Activated CD4-positive, alpha-beta T cell treated with anti-CD3 and anti-CD28 coated beads for 36 hours (primary cell): ENCODE results near the gene CFAP65. TPM values are rescaled to one million over a fixed set of nuclear protein-coding genes. Genes with fewer than 3 reads are reported as not detected.

Experiments used
- ATAC-seq: fragments of 200-7000 bp; cut with Tn5 transposase; one replicate; pipeline ENCODE4 v1.10.0; 2021; ENCODE audit warnings: mild to moderate bottlenecking, moderate library complexity
- CTCF ChIA-PET: fragments of 350-600 bp; sonication (Branson Sonifier 250); formaldehyde crosslinking; loops from one replicate; lab custom pipeline; 2021; ENCODE audit warnings: antibody characterized with exemption; lab: Charles Lee
- POLR2A ChIA-PET: fragments of 350-600 bp; sonication (Branson Sonifier 250); formaldehyde crosslinking; loops from one replicate; lab custom pipeline; 2021; ENCODE audit warnings: antibody characterized with exemption, inconsistent platforms; lab: Charles Lee
- DNase-seq: peaks from one replicate; pipeline ENCODE4 v3.0.0-alpha.2; 2020
- H3K27ac Mint-ChIP-seq: one replicate; pipeline ENCODE4 v1.8.0; 2021; ENCODE audit warnings: mixed read lengths
- H3K27me3 Mint-ChIP-seq: one replicate; pipeline ENCODE4 v1.8.0; 2021; ENCODE audit warnings: mixed read lengths
- H3K36me3 Mint-ChIP-seq: one replicate; pipeline ENCODE4 v1.8.0; 2021; ENCODE audit warnings: low read depth, mixed read lengths
- H3K4me1 Mint-ChIP-seq: one replicate; pipeline ENCODE4 v1.8.0; 2021; ENCODE audit warnings: mixed read lengths
- H3K4me3 Mint-ChIP-seq: one replicate; pipeline ENCODE4 v1.8.0; 2021; ENCODE audit warnings: mild to moderate bottlenecking, moderate library complexity, mixed read lengths
- H3K9me3 Mint-ChIP-seq: one replicate; pipeline ENCODE4 v1.8.0; 2021; ENCODE audit warnings: low read depth, mixed read lengths
- intact Hi-C, 2 experiments: fragments of 100-400 bp; cut with DNase I in 1 of 2; cut with micrococcal nuclease in 1 of 2; formaldehyde crosslinking; loops; one replicate each; pipeline versions ENCODE4 v1.14.2 to v1.15.1; 2022 to 2024; cut with DNase I, micrococcal nuclease
- total RNA-seq, 2 experiments: library from RNA; stranded (reverse); gene quantifications; one replicate each; pipeline ENCODE4 v1.2.3, GENCODE V29; 2021

The CFAP65 gene
- total RNA-seq, 2 experiments from 2014 or later: not detected

DNA sequence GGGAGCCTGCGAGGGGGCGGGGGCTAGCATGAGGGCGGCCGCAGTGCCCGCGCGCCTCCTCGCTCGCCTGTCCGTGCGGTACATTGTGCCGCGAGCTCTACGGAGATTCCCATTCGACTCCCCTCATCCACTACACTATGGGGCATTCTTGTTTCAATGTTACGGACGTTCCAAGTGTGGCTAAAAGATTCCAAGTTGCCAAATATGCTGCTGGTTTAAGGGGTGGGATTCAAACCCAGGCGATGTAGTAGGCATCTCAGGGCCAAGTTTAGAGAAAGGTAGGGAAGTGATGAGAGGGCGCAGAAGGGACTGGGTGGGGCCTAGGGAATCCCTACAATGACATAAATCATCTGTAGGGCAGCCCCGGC is 38.1 kb downstream of the CFAP65 start:
- Mint-ChIP-seq H3K36me3 (no peaks in the 10 kb centered on the region), H3K27ac (no peak overlapping the region), H3K9me3 (no peaks in the 10 kb centered on the region), H3K4me3 (no peak overlapping the region), H3K4me1 (peaks cover 14% of the 10 kb centered on the region), H3K27me3 (peaks cover 67% of the 10 kb centered on the region)
- intact Hi-C loops: loop anchor here in 1 of 2 experiments (2.0 kb wide), 1 partner anchor 150 kb away; no protein-coding TSS in a partner anchor
- no peak for DNase-seq
- no peak for ATAC-seq
- CTCF ChIA-PET: interaction anchor here (0.6 to 4.1 kb wide), 6 partner anchors 8 to 140 kb away, joined by 3 to 20 read pairs (median 4); no protein-coding TSS in a partner anchor
- POLR2A ChIA-PET: interaction anchor here (0.6 kb wide), 1 partner anchor 208 kb away, joined by 5 read pairs; no protein-coding TSS in a partner anchor

DNA sequence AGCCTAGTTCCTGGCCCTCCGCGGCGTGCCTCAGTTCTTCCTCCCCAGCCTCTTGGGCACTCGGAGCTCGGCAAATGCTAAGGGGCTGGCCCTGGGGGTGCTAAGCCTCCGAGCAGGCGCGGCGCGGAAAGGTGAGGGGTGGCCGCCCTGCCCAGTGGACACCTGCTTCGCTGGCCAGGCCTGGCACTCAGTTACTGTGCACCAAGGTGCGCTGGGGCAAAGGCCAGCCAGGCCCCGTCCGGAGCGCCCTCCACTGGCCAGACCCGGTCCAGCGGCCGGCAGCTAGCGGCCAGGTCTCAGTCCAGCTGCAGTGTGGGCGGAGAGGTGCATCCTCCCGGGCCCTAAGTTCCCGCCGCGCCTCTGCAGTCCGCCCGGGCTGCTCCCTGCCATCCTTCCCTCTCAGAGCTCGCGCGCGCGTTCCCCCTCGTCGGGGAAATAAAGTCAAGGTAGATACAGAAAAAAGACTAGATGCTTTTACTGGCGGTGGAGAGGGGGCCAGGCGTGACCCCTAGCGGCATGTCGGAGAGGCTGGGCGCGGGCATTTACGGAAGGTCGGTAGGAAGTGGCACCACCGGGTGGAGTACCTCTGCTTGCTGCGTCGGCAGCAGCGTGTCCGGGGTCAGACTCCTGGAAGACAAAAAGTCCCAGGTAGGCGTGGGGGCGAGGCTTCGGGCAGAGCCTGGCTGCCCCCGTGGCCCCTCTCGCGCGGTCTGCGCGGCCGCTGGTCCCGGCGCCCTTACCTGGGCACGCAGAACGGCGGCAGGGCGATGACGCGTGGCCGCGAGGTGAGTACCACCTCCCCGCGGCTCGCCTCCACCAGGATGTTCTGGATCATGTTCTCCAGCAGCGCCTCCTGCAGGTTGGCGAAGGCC is 38.7 kb downstream of the CFAP65 start:
- POLR2A ChIA-PET: no interaction called here
- ATAC-seq (peak; percentile 67), DNase-seq (peak; percentile 83)
- peaks cover 14% of the 10 kb centered on the region for H3K4me1 Mint-ChIP-seq
- peak overlapping the region; percentile 14 for H3K4me3 Mint-ChIP-seq
- peaks cover 69% of the 10 kb centered on the region for H3K27me3 Mint-ChIP-seq
- no peak overlapping the region for H3K27ac Mint-ChIP-seq
- no peaks in the 10 kb centered on the region for H3K36me3 Mint-ChIP-seq
- intact Hi-C loops: loop anchor here in 1 of 2 experiments (1.0 to 2.0 kb wide), 2 partner anchors 22 to 150 kb away; no protein-coding TSS in a partner anchor
- no peaks in the 10 kb centered on the region for H3K9me3 Mint-ChIP-seq
- CTCF ChIA-PET: interaction anchor here (0.5 to 4.1 kb wide), 11 partner anchors 12 to 641 kb away, joined by 3 to 19 read pairs (median 3); no protein-coding TSS in a partner anchor

DNA sequence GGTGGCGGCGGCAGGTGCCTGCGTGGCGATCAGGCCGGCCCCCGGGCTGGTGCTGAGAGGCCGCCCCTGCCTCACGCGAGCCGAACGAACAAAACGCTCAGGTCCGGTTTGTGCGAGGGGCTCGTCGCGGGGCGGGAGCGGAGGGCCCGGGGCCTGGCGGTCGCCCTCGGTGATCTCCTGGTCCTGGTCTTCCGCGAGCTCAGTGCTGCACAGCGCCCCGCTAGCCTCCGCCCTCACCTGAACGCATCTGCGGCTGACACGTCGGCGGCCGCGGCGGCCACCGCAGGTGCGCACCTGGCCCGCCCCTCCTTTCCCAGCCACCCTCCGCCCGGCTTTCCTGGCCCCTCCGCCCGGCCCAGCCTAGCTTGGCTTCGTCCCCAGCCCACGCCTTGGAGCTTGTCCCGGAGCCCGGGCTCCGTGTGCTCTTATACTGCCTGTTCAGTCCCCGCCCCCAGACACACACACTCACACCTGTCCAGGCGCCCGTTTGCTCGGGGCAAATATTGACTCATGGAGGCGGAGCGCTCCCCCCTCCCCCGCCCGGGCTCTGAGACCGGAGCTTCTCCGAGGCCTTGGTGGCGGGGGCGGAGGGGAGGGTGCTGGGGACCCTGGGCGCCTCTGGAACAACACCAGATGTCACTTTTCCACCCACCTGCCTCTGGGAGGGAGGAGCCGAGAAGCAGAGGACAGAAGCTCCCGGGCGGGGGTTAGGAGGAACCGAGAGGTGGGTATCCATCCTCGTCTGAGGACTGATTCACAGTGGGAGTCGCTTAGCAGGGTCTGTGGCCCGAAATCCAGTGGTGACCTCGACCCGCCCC is 39.5 kb downstream of the CFAP65 start:
- H3K36me3 Mint-ChIP-seq: no peaks in the 10 kb centered on the region
- DNase-seq (peak; percentile 80), ATAC-seq (peak; percentile 70)
- no peak overlapping the region for H3K4me3 Mint-ChIP-seq
- CTCF ChIA-PET: interaction anchor here (0.5 to 1.5 kb wide), 11 partner anchors 11 to 600 kb away, joined by 3 to 6 read pairs (median 3); no protein-coding TSS in a partner anchor
- no peaks in the 10 kb centered on the region for H3K9me3 Mint-ChIP-seq
- H3K4me1 Mint-ChIP-seq: peaks cover 14% of the 10 kb centered on the region
- no peak overlapping the region for H3K27ac Mint-ChIP-seq
- intact Hi-C loops: loop anchor here in 1 of 2 experiments (1.0 to 2.0 kb wide), 2 partner anchors 21 to 149 kb away; no protein-coding TSS in a partner anchor
- H3K27me3 Mint-ChIP-seq: peaks cover 70% of the 10 kb centered on the region
- POLR2A ChIA-PET: no interaction called here

DNA sequence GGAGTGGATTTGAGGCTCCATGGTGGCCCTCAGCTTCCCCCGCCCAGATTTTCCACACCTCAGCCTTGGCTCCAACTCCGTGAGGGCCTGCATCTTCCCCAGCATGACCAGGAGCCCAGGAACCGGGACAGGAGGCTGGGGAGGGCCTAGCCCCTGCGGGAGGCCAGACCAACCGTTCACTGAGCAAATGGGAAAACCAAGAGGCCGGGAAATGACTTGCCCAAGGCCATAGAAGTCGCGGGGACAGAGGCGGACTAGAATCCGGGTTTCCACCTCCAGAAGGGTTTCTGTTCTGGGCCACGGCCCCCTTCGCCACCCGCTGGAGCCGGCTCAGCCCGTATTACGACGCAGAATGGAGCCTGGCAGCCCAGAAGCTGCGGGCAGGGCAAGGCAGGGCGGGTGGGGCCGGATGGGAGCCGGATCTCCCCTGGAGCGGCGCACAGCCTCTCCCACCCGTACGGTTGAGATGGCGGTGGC is 40.2 kb downstream of the CFAP65 start:
- no peak for ATAC-seq

DNA sequence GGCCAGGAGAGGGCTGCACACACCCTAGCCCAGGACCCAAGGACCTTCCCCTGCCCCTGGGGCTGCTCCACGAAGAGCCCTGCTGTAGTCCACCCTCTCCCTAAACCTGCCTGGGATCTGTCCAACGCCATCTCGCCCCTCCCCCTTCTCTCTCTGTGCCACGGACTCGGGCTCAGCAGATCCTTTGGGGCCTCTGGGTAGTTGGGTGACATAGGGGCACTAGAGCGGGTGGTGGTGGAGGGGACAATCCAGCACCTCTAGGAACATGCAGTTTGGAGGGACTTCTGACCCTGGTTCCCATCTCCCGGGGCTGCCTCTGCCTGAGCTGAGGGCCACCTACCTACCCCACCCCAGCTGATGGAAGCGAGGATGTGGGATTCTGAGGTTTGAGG is 40.8 kb downstream of the CFAP65 start:
- ATAC-seq (no peak), DNase-seq (no peak)
- ChIA-PET POLR2A (no interaction called here), CTCF (no interaction called here)
- H3K36me3 Mint-ChIP-seq: no peaks in the 10 kb centered on the region
- no peak overlapping the region for H3K4me3 Mint-ChIP-seq
- H3K27ac Mint-ChIP-seq: no peak overlapping the region
- H3K9me3 Mint-ChIP-seq: no peaks in the 10 kb centered on the region
- H3K27me3 Mint-ChIP-seq: peaks cover 72% of the 10 kb centered on the region
- intact Hi-C loops: no loop called here
- peaks cover 14% of the 10 kb centered on the region for H3K4me1 Mint-ChIP-seq

More for the DNA sequence above, 40.2 kb downstream of the CFAP65 start:
- peaks cover 71% of the 10 kb centered on the region for H3K27me3 Mint-ChIP-seq
- no peaks in the 10 kb centered on the region for H3K9me3 Mint-ChIP-seq
- DNase-seq: no peak
- POLR2A ChIA-PET: no interaction called here
- H3K36me3 Mint-ChIP-seq: no peaks in the 10 kb centered on the region
- no peak overlapping the region for H3K27ac Mint-ChIP-seq
- CTCF ChIA-PET: interaction anchor here (0.8 to 1.5 kb wide), 4 partner anchors 21 to 600 kb away, joined by 3 to 5 read pairs (median 4); no protein-coding TSS in a partner anchor
- intact Hi-C loops: no loop called here
- no peak overlapping the region for H3K4me3 Mint-ChIP-seq
- peaks cover 14% of the 10 kb centered on the region for H3K4me1 Mint-ChIP-seq

DNA sequence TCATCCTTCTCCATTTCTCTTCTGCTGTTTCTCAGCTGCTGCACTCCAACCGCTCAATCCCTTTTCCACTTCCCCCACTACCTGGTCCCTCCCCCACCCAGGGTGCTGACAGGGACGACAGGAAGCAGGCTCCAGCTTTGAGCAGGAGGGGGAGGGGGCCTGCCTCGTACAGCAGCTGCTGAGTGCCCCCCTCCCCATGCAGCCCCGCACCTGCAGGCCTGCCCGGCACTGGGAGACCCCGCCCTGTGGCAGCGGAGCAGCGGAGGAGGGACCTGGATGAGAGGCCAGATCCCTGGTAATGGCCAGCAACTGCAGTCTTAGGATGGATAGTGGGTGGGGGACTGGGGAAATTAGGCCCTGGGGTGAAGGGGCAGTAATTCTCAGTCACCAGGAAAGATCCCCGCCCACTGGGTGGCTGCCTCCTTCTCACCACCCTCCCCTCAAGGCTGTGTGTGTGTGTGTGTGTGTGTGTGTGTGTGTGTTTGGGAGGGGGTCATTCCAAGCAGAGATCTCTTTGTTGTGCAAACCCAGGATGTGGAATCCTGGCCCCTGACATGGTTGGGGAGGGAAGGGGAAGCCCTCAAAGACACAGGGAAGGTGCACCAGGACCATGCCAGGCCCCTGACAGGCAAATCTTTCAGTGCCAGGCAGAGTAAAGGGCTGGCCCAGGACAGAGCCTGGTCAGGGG is 41.3 kb downstream of the CFAP65 start:
- H3K36me3 Mint-ChIP-seq: no peaks in the 10 kb centered on the region
- intact Hi-C loops: loop anchor here in 1 of 2 experiments (5.0 kb wide), 1 partner anchor 128 kb away; no protein-coding TSS in a partner anchor
- no peak for ATAC-seq
- POLR2A ChIA-PET: no interaction called here
- peaks cover 72% of the 10 kb centered on the region for H3K27me3 Mint-ChIP-seq
- DNase-seq: no peak
- H3K9me3 Mint-ChIP-seq: no peaks in the 10 kb centered on the region
- no peak overlapping the region for H3K27ac Mint-ChIP-seq
- H3K4me1 Mint-ChIP-seq: peaks cover 14% of the 10 kb centered on the region
- CTCF ChIA-PET: interaction anchor here (0.6 to 1.3 kb wide), 2 partner anchors 11 to 1297 kb away, joined by 3 read pairs; no protein-coding TSS in a partner anchor
- no peak overlapping the region for H3K4me3 Mint-ChIP-seq

DNA sequence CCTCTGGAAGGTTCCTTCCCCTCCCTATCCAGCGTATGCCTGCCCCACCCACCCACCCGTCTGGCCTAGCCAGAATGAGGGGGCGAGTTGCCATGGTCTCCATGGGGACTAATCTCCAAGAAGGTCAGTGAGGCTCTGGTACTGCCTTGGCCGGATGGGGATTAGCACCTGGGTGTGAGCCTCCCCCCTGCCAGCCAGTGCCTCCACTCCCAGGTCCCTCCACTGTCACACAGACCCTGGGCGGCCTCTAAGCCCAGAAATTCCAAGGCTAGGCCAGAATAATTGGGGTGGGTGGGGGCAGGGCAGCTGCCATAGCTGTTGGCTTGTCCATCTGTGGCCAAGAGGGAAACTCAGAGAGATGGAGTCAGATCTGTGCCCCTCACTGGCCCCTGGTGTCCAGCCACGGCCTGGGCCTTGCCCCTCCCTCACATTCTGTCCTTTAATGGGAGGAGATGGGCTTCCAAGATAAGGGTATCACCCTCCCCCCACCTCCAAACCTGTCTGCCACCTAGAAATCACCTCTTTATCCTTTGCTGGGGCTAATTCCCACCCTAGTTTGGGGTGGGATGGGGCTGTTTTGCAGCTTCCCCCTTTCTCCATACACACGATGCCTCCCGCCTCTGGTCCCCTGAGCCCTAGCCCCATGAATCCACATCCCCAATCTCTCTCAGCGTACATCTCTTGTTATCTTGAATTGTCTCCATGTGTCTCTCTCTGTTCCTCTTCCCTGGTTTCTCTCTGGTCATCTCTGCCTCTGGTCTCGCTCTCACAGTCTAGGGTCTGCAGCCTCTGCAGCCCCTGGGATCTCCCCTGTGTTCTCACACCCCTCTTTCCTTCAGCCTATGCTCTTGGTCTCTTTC is 42.1 kb downstream of the CFAP65 start:
- Mint-ChIP-seq H3K27me3 (peaks cover 71% of the 10 kb centered on the region), H3K36me3 (no peaks in the 10 kb centered on the region), H3K4me3 (no peak overlapping the region), H3K4me1 (peaks cover 14% of the 10 kb centered on the region), H3K27ac (no peak overlapping the region), H3K9me3 (no peaks in the 10 kb centered on the region)
- intact Hi-C loops: loop anchor here in 1 of 2 experiments (5.0 kb wide), 1 partner anchor 127 kb away; no protein-coding TSS in a partner anchor
- POLR2A ChIA-PET: no interaction called here
- CTCF ChIA-PET: interaction anchor here (0.5 to 1.3 kb wide), 4 partner anchors 11 to 1297 kb away, joined by 3 to 4 read pairs (median 3); no protein-coding TSS in a partner anchor
- no peak for DNase-seq
- no peak for ATAC-seq

DNA sequence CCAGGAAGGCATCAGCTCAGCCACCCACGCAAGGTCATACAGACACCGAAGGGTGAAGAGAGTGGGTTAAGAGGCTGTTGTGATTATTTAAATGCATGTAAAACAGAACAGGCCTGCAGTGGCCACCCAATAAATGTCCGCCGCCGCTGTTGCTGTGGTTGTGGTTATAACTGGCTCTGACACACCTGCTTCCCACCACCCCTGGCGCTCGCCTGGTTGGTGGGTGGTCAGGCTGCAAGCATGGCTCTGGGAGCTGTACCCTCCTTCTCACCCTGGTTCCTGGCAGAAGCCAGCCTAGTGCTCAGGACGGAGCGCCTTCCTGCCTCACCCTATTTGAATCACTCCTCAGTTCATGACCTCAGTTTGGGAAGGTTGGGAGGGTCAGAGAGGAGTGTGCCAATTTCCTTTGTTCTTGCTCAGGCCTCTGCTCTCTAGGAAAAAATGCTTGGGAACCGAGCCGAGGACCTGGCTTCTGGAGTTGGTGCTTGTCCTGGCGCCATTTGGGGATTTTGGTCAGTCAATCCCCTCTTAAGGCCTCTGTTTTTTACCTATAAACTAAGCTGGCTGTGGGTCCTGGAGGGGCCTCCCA is 42.8 kb downstream of the CFAP65 start:
- no peak overlapping the region for H3K27ac Mint-ChIP-seq
- POLR2A ChIA-PET: no interaction called here
- CTCF ChIA-PET: interaction anchor here (0.5 to 5.3 kb wide), 4 partner anchors 12 to 297 kb away, joined by 3 to 70 read pairs (median 4); partner anchors contain the start of gene FEV
- H3K9me3 Mint-ChIP-seq: no peaks in the 10 kb centered on the region
- ATAC-seq: no peak
- peaks cover 13% of the 10 kb centered on the region for H3K4me1 Mint-ChIP-seq
- intact Hi-C loops: loop anchor here in 1 of 2 experiments (5.0 kb wide), 1 partner anchor 126 kb away; no protein-coding TSS in a partner anchor
- no peak overlapping the region for H3K4me3 Mint-ChIP-seq
- peaks cover 68% of the 10 kb centered on the region for H3K27me3 Mint-ChIP-seq
- no peaks in the 10 kb centered on the region for H3K36me3 Mint-ChIP-seq
- DNase-seq: no peak

DNA sequence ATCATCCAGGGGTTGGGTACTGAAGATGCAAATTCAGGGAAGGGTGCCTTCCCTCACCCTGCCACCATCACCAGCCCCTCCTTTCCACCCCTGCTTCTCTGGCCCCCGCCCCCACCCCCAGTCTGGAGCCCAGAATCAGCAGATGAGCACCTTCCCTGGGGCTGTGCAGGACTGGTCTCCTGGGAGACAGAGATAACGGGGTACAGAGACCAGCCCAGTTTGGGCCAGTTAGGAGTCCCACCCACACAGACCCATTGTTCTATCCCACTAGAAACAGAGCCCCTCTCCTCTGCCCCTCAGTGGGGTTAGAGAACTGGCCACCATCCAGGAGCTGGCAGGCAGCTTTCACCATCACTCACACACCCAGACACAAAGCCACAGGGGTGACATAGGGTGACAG is 43.6 kb downstream of the CFAP65 start:
- Mint-ChIP-seq H3K4me3 (no peak overlapping the region), H3K9me3 (no peaks in the 10 kb centered on the region), H3K36me3 (no peaks in the 10 kb centered on the region), H3K27me3 (peaks cover 64% of the 10 kb centered on the region), H3K27ac (no peak overlapping the region), H3K4me1 (peaks cover 9% of the 10 kb centered on the region)
- intact Hi-C loops: loop anchor here in 1 of 2 experiments (2.0 to 5.0 kb wide), 3 partner anchors 35 to 125 kb away; no protein-coding TSS in a partner anchor
- ATAC-seq (no peak), DNase-seq (no peak)
- CTCF ChIA-PET: interaction anchor here (0.6 to 5.3 kb wide), 3 partner anchors 15 to 517 kb away, joined by 3 to 70 read pairs (median 3); partner anchors contain the start of gene FEV
- POLR2A ChIA-PET: no interaction called here
